Left forelimb (tissue), 1 donor: Measurements from ENCODE around the gene GPATCH4.

Experiments
- DNase-seq: peaks from one replicate; pipeline ENCODE4 v3.0.0-alpha.2; 2018; ENCODE audit warnings: low spot score

GPATCH4 gene

DNA sequence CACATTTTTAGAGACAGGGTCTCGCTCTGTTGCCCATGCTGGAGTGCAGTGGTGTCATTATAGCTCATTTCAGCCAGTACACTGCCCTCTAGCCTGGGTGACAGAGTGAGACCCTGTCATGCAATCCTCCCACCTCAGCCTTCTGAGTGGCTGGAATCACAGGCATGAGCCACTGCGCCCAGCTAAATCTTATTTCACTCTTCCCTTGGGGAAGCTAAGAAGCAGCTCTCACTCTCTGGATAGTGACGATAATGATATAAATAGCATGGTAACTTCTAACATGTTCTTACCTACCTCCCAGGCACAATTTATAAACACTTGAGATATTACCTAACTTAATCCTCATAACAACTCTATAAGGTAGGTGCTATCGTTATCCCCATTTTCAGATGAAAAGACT, 53.8 kb downstream of the GPATCH4 start:
- no peak for DNase-seq

DNA sequence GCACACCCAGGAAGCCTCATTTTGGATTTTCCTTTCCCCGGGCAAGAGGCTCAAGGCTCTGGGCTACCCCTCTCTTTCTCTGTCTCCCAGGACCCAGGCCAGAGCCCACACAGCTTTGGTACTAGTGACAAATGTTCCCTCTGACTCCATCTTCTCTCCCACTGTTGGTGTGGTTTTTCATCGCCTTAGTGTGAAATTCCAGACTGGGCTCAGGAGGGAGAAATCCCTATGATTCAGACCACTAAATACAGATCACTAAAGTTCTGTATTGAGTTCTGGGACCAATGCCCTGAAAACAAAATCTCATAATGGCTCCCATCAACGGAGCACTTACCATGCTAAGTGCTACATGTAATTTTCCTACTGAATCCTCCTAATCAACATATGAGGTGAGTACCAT, 55.0 kb downstream of the GPATCH4 start:
- no peak for DNase-seq

DNA sequence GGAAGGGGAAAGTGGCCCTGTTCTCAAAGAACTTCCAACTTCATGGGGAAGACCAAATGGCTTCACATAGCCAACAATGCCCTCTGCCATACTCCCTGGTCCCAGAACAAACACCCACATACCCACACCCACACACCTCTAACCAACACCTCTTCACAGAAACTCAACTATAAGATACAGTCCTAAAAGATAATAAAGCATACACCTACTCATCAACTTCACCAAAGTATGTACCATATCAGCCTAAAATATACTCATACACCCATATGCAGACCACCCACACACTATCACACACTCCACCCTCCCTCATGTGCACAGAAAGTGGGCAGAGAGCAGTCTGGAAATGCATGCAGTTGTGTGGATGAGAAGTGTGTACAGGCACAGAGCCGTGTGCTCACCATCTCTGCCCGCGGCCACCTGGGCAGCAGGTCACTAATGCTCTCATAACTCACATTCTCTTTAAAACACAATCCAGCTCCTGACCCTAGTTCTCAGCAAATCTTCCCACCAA, 56.6 kb downstream of the GPATCH4 start:
- no peak for DNase-seq
